NT2/D1 (cell line): ENCODE measurements around the gene SCAANT1.

Experiments used
- SUZ12 ChIP-seq: IDR thresholded peaks from 2 replicates; pipeline ENCODE4 v1.6.1; 2011; ENCODE audit not compliant: insufficient read length, insufficient read depth; ENCODE audit errors: extremely low read depth
- ZNF274 ChIP-seq: IDR thresholded peaks from 2 replicates; pipeline ENCODE4 v1.6.1; 2011; ENCODE audit warnings: mild to moderate bottlenecking, low read depth, low read length

- TF ChIP-seq ZNF274, result no peak
- no peak for TF ChIP-seq SUZ12
Observed at GRCh38 chr3:63932509-63933212, 20.5 kb upstream of the SCAANT1 start.
